Astrocyte (in vitro differentiated cells and primary cell): Measurements from ENCODE around the gene NAT8. TPM values are rescaled to one million over a fixed set of nuclear protein-coding genes. Genes with fewer than 3 reads are reported as not detected.
"Not testable (repeated sequence)": the region's sequence is repeated elsewhere in the genome, so short reads cannot be mapped to it uniquely, and the experiment has no call there.

ENCODE experiments used
- DNase-seq: peaks from one replicate; pipeline ENCODE4 v3.0.0-alpha.2; 2010; ENCODE audit warnings: low read depth
- FAIRE-seq: peaks from 2 replicates; lab custom pipeline; 2011; peaks lifted over from hg19 to GRCh38; lab: Jason Lieb, UNC
- H2AFZ ChIP-seq: 2 replicates; pipeline ENCODE4 v1.6.0; 2012; ENCODE audit warnings: low read depth, low read length, inconsistent platforms
- H3K27ac ChIP-seq: 2 replicates; pipeline ENCODE4 v1.5.1; 2011; ENCODE audit warnings: low read depth, low read length, inconsistent platforms
- H3K27me3 ChIP-seq: 2 replicates; pipeline ENCODE4 v1.6.0; 2011; ENCODE audit warnings: low read length, inconsistent platforms; ENCODE audit not compliant: insufficient read depth
- H3K36me3 ChIP-seq: 2 replicates; pipeline ENCODE4 v1.5.1; 2011; ENCODE audit warnings: low read length, inconsistent platforms; ENCODE audit not compliant: insufficient read depth
- H3K4me1 ChIP-seq: 2 replicates; pipeline ENCODE4 v1.5.1; 2011; ENCODE audit warnings: low read length, inconsistent platforms; ENCODE audit not compliant: insufficient read depth
- H3K4me2 ChIP-seq: 2 replicates; pipeline ENCODE4 v1.6.0; 2012; ENCODE audit warnings: low read length, inconsistent platforms
- H3K4me3 ChIP-seq: 2 replicates; pipeline ENCODE4 v1.5.1; 2011; ENCODE audit warnings: low read depth, mild to moderate bottlenecking, low read length, inconsistent platforms; ENCODE audit not compliant: insufficient read depth
- H3K79me2 ChIP-seq: 2 replicates; pipeline ENCODE4 v1.6.0; 2012; ENCODE audit warnings: mild to moderate bottlenecking, low read length, inconsistent platforms; ENCODE audit not compliant: insufficient read depth
- H3K9ac ChIP-seq: 2 replicates; pipeline ENCODE4 v1.6.0; 2012; ENCODE audit warnings: mild to moderate bottlenecking, low read length, inconsistent platforms
- H3K9me3 ChIP-seq: 2 replicates; pipeline ENCODE4 v1.5.1; 2012; ENCODE audit warnings: low read depth, mild to moderate bottlenecking, low read length, inconsistent platforms; ENCODE audit not compliant: insufficient read depth
- H4K20me1 ChIP-seq: 2 replicates; pipeline ENCODE4 v1.6.0; 2012; ENCODE audit warnings: low read length, inconsistent platforms; ENCODE audit not compliant: insufficient read depth
- H3K27ac Mint-ChIP-seq: one replicate; pipeline ENCODE4 v1.8.0; 2021; ENCODE audit warnings: mild to moderate bottlenecking, mixed read lengths; ENCODE audit not compliant: unreplicated experiment
- H3K27me3 Mint-ChIP-seq: one replicate; pipeline ENCODE4 v1.8.0; 2021; ENCODE audit warnings: low read depth, mixed read lengths; ENCODE audit not compliant: unreplicated experiment
- H3K36me3 Mint-ChIP-seq: one replicate; pipeline ENCODE4 v1.8.0; 2021; ENCODE audit warnings: low read depth, mixed read lengths; ENCODE audit not compliant: unreplicated experiment
- H3K4me1 Mint-ChIP-seq: one replicate; pipeline ENCODE4 v1.8.0; 2021; ENCODE audit warnings: low read depth, mixed read lengths; ENCODE audit not compliant: unreplicated experiment
- H3K4me3 Mint-ChIP-seq: one replicate; pipeline ENCODE4 v1.8.0; 2021; ENCODE audit warnings: mild to moderate bottlenecking, moderate library complexity, mixed read lengths; ENCODE audit not compliant: unreplicated experiment
- H3K9me3 Mint-ChIP-seq: one replicate; pipeline ENCODE4 v1.8.0; 2021; ENCODE audit warnings: mild to moderate bottlenecking, mixed read lengths; ENCODE audit not compliant: unreplicated experiment
- CTCF ChIP-seq: IDR thresholded peaks from 2 replicates; pipeline ENCODE4 v1.5.1; 2011; ENCODE audit warnings: low read depth, mild to moderate bottlenecking, inconsistent platforms, low read length, moderate library complexity; ENCODE audit not compliant: insufficient read depth
- EZH2 ChIP-seq: IDR thresholded peaks from 2 replicates; pipeline ENCODE4 v1.6.1; 2012; ENCODE audit warnings: mild to moderate bottlenecking, low read length, inconsistent platforms; ENCODE audit not compliant: insufficient read depth
- total RNA-seq: library from RNA; stranded (reverse); gene quantifications from 2 replicates; pipeline ENCODE4 v1.2.1, GENCODE V29; 2021

NAT8 gene
- total RNA-seq, 1 donor from 2014 or later: not detected

- peaks cover 2% of the 10 kb centered on the region for H3K36me3 Mint-ChIP-seq
- no peaks in the 10 kb centered on the region for H3K9me3 ChIP-seq
- no peak for FAIRE-seq
- H4K20me1 ChIP-seq: no peaks in the 10 kb centered on the region
- no peak overlapping the region for H3K9ac ChIP-seq
- H2AFZ ChIP-seq: no peak overlapping the region
- H3K27ac Mint-ChIP-seq: no peak overlapping the region
- H3K79me2 ChIP-seq: no peaks in the 10 kb centered on the region
- peaks cover 19% of the 10 kb centered on the region for H3K27me3 Mint-ChIP-seq
- H3K4me1 Mint-ChIP-seq: no peaks in the 10 kb centered on the region
- H3K4me2 ChIP-seq: no peak overlapping the region
- no peaks in the 10 kb centered on the region for H3K4me1 ChIP-seq
- H3K9me3 Mint-ChIP-seq: peaks cover 6% of the 10 kb centered on the region
- TF ChIP-seq CTCF (no peak), EZH2 (no peak)
- no peak for DNase-seq
- no peaks in the 10 kb centered on the region for H3K36me3 ChIP-seq
- no peak overlapping the region for H3K4me3 Mint-ChIP-seq
- H3K27me3 ChIP-seq: no peaks in the 10 kb centered on the region
- H3K4me3 ChIP-seq: no peak overlapping the region
- H3K27ac ChIP-seq: no peak overlapping the region
Observed at GRCh38 chr2:73651591-73652230, 9.5 kb upstream of the NAT8 start.

GRCh38 chr2:73647690-73648089 is 5.5 kb upstream of the NAT8 start:
- H3K4me1 ChIP-seq, H4K20me1 ChIP-seq, H3K27ac Mint-ChIP-seq, H3K4me2 ChIP-seq, FAIRE-seq, H3K9ac ChIP-seq, H3K27ac ChIP-seq, DNase-seq, H3K4me3 Mint-ChIP-seq, H3K9me3 Mint-ChIP-seq, H3K79me2 ChIP-seq, H3K27me3 ChIP-seq, H2AFZ ChIP-seq, H3K9me3 ChIP-seq, H3K4me3 ChIP-seq, H3K36me3 Mint-ChIP-seq, H3K4me1 Mint-ChIP-seq, H3K36me3 ChIP-seq: not testable (repeated sequence)
- H3K27me3 Mint-ChIP-seq: peaks cover 46% of the 10 kb centered on the region

- TF ChIP-seq EZH2 (no peak), CTCF (no peak)
- peaks cover 6% of the 10 kb centered on the region for H3K36me3 Mint-ChIP-seq
- H4K20me1 ChIP-seq: no peaks in the 10 kb centered on the region
- H3K36me3 ChIP-seq: no peaks in the 10 kb centered on the region
- H3K9me3 Mint-ChIP-seq: peaks cover 18% of the 10 kb centered on the region
- FAIRE-seq (no peak), DNase-seq (no peak)
- no peak overlapping the region for H3K4me3 ChIP-seq
- no peaks in the 10 kb centered on the region for H3K4me1 Mint-ChIP-seq
- H3K27ac Mint-ChIP-seq: no peak overlapping the region
- no peak overlapping the region for H3K27ac ChIP-seq
- H2AFZ ChIP-seq: no peak overlapping the region
- H3K4me1 ChIP-seq: no peaks in the 10 kb centered on the region
- no peak overlapping the region for H3K9ac ChIP-seq
- H3K79me2 ChIP-seq: no peaks in the 10 kb centered on the region
- no peak overlapping the region for H3K4me3 Mint-ChIP-seq
- H3K27me3 ChIP-seq: no peaks in the 10 kb centered on the region
- H3K27me3 Mint-ChIP-seq: peaks cover 29% of the 10 kb centered on the region
- no peaks in the 10 kb centered on the region for H3K9me3 ChIP-seq
- no peak overlapping the region for H3K4me2 ChIP-seq
Observed at GRCh38 chr2:73641767-73642062, 507 bp downstream of the NAT8 start.
